ENCODE data around the gene HDAC5. TPM values are rescaled to one million over a fixed set of nuclear protein-coding genes. Genes with fewer than 3 reads are reported as not detected.

HDAC5 gene
- total and polyA plus RNA-seq, 2 of the 8 experiments (the other 6 are each of a cell fraction or from before 2014, with no cell fraction given), result 48.5 to 54.4 TPM

GRCh38 chr17:44067545-44067940 is 55.9 kb downstream of the HDAC5 start:
- no peak overlapping the region for H4K5ac ChIP-seq (ENCODE audit: insufficient read length, low read depth, low read length)
- H2AK5ac ChIP-seq (ENCODE audit: low read depth, low read length), result no peak overlapping the region
- H3K9me3 ChIP-seq (ENCODE audit: insufficient read depth in 2 of 2, low read depth in 1 of 2, low read length in 1 of 2), result no peaks in the 10 kb centered on the region
- no peak overlapping the region for H3K23ac ChIP-seq (ENCODE audit: insufficient read length)
- 90% methylated on average over 9 of the region's 9 CpGs; no CpG with 5 or more reads in 1 of the 2 experiments for WGBS, 2 experiments (ENCODE audit: extremely low coverage in 1 of 2, insufficient coverage in 1 of 2, insufficient read length in 1 of 2, insufficient replicate concordance in 2 of 2, low coverage in 1 of 2, low lambda C conversion rate in 2 of 2, missing lambda C conversion rate in 1 of 2)
- no peak overlapping the region for H4K8ac ChIP-seq (ENCODE audit: extremely low read depth, insufficient read depth, low read length)
- DNase-seq (ENCODE audit: low read depth in 1 of 2, low spot score in 2 of 2) (no peak), FAIRE-seq (no peak)
- peaks cover 13% of the 10 kb centered on the region for H3K23me2 ChIP-seq (ENCODE audit: low read depth, low read length)
- no peak overlapping the region for H3K18ac ChIP-seq (ENCODE audit: extremely low read depth, low read length)
- H3K79me1 ChIP-seq (ENCODE audit: low read depth, low read length), result no peaks in the 10 kb centered on the region
- no peak overlapping the region for H2BK120ac ChIP-seq (replicated peaks; ENCODE audit: low read depth, low read length)
- no peak overlapping the region for H2BK12ac ChIP-seq (ENCODE audit: low read depth, low read length)
- H3K4ac ChIP-seq (replicated peaks; ENCODE audit: insufficient read length, low read depth, low read length), result no peak overlapping the region
- no peak overlapping the region; a peak in 1 of 4 replicates for H3K4me2 ChIP-seq (ENCODE audit: insufficient read depth in 1 of 2, low read depth in 2 of 2, low read length in 2 of 2)
- TF ChIP-seq EGR1 (IDR thresholded peaks at IDR 0.05; ENCODE audit: borderline replicate concordance, low read depth, low read length), result no peak
- TF ChIP-seq HDAC6 (IDR thresholded peaks at IDR 0.05; ENCODE audit: low read depth, low read length), result no peak
- TF ChIP-seq SAP30 (IDR thresholded peaks at IDR 0.05; ENCODE audit: insufficient read depth, insufficient replicate concordance, low read length), result no peak
- no peak for TF ChIP-seq ATF3 (IDR thresholded peaks at IDR 0.05; ENCODE audit: insufficient read depth, low read depth, low read length)
- TF ChIP-seq JUN (IDR thresholded peaks at IDR 0.05; ENCODE audit: low read depth, low read length), result no peak
- TF ChIP-seq NANOG (IDR thresholded peaks at IDR 0.05; ENCODE audit: insufficient read depth, low read depth, low read length, poor library complexity, severe bottlenecking), result no peak
- no peak for TF ChIP-seq TAF1 (IDR thresholded peaks at IDR 0.05; ENCODE audit: low read depth, low read length)
- no peak for TF ChIP-seq RFX5 (IDR thresholded peaks at IDR 0.05; ENCODE audit: borderline replicate concordance, low read depth, low read length)
- no peak for TF ChIP-seq MAX (IDR thresholded peaks at IDR 0.05)
- H4K91ac ChIP-seq (replicated peaks; ENCODE audit: insufficient read length, low read length), result no peak overlapping the region
- peaks cover 28 to 48% of the 10 kb centered on the region in 2 experiments for H3K79me2 ChIP-seq (ENCODE audit: control insufficient read depth in 1 of 2, insufficient read depth in 2 of 2, low read length in 2 of 2)
- H2BK20ac ChIP-seq (ENCODE audit: low read length), result no peak overlapping the region
- H2AFZ ChIP-seq (ENCODE audit: low read length), result no peak overlapping the region
- H2BK15ac ChIP-seq (ENCODE audit: low read length), result no peak overlapping the region
- ChIA-PET POLR2A (ENCODE audit: partially characterized antibody) (interaction anchor here (1.0 to 2.3 kb wide), 11 partner anchors 11 to 157 kb away, joined by 3 to 23 read pairs (median 9); partner anchors contain the start of gene TMEM101), CTCF (ENCODE audit: partially characterized antibody) (interaction anchor here (0.6 to 2.2 kb wide), 3 partner anchors 16 to 48 kb away, joined by 3 to 8 read pairs (median 4); no protein-coding TSS in a partner anchor)
- H3K14ac ChIP-seq (ENCODE audit: insufficient read length), result no peak overlapping the region
- no peak overlapping the region for H3K56ac ChIP-seq (replicated peaks; ENCODE audit: insufficient read length, low read depth, low read length)
- H3K4me3 ChIP-seq (ENCODE audit: extremely low read depth in 1 of 4, insufficient read depth in 2 of 4, low read depth in 3 of 4, low read length in 4 of 4), result no peak overlapping the region
- no peak overlapping the region for H3K9ac ChIP-seq (replicated peaks in 1 of 4; ENCODE audit: extremely low read depth in 1 of 4, low read depth in 3 of 4, low read length in 3 of 4)
- H3K27me3 ChIP-seq (replicated peaks in 1 of 4; ENCODE audit: control insufficient read depth in 3 of 4, extremely low read depth in 1 of 4, insufficient read depth in 3 of 4, low read length in 3 of 4), result no peaks in the 10 kb centered on the region
- H2BK5ac ChIP-seq (ENCODE audit: low read depth, low read length), result no peak overlapping the region
- no peak overlapping the region for H3K27ac ChIP-seq (ENCODE audit: low read depth, low read length)
- H3K4me1 ChIP-seq (replicated peaks in 1 of 4; ENCODE audit: control insufficient read depth in 3 of 4, insufficient read depth in 4 of 4, low read length in 3 of 4), result peaks cover 0 to 2% (median under 1%) of the 10 kb centered on the region in 4 experiments; a peak in 3 of 7 replicates
- H4K20me1 ChIP-seq (replicated peaks in 1 of 2; ENCODE audit: control insufficient read depth in 1 of 2, insufficient read depth in 2 of 2, low read length in 2 of 2), result no peaks in the 10 kb centered on the region
- peaks cover 3 to 13% (median 10%) of the 10 kb centered on the region in 4 experiments; a peak in 5 of 8 replicates for H3K36me3 ChIP-seq (ENCODE audit: control insufficient read depth in 2 of 4, insufficient read depth in 4 of 4, low read length in 3 of 4)

Data from H1 (cell line).